K562 (cell line): ENCODE data around the gene CD2. TPM values are rescaled to one million over a fixed set of nuclear protein-coding genes. Genes with fewer than 3 reads are reported as not detected.

Experiments used
- ATAC-seq: fragments of 200-7000 bp; cut with Tn5 transposase; 3 replicates; pipeline ENCODE4 v1.9.1; 2020; ENCODE audit warnings: moderate library complexity
- BruUV-seq: library from RNA; stranded (reverse); fragments of 400-500 nt; replicated peaks from 2 replicates; lab custom pipeline; 2021; lab: Mats Ljungman, UMichigan
- CTCF ChIA-PET: fragments of 300-600 bp; formaldehyde crosslinking; extraction: SDS; loops from one replicate; lab custom pipeline; 2021; ENCODE audit warnings: low intra/inter-chr PET ratio; lab: Yijun Ruan, JAX
- POLR2A ChIA-PET: fragments of 300-600, 350-650 bp; sonication (Branson Sonifier 250); formaldehyde crosslinking; extraction: SDS; loops from one replicate; lab custom pipeline; 2021; ENCODE audit warnings: antibody characterized with exemption, inconsistent platforms; lab: Yijun Ruan, JAX
- DNase-seq, 4 experiments: peaks; one replicate each; pipeline versions ENCODE4 v3.0.0 to v3.0.0-alpha.2; 2011 to 2018; ENCODE audit warnings: low spot score in 3 of 4, mixed read lengths in 3 of 4; ENCODE audit errors: extremely low read depth in 1 of 4
- FAIRE-seq: peaks from 2 replicates; lab custom pipeline; 2011; peaks lifted over from hg19 to GRCh38; lab: Jason Lieb, UNC
- H2AFZ ChIP-seq: 2 replicates; pipeline ENCODE4 v1.6.0; 2011; ENCODE audit warnings: low read depth, low read length, control low read depth, inconsistent platforms
- H3K27ac ChIP-seq: fragments of 200-600 bp; 3 replicates; pipeline ENCODE4 v1.8.0; 2011; ENCODE audit warnings: low read depth, mild to moderate bottlenecking, control low read depth, inconsistent platforms, low read length, moderate library complexity, mixed read lengths; ENCODE audit errors: extremely low read depth
- H3K27me3 ChIP-seq, 2 experiments: fragments of 300-600 bp in 1 of 2; 2 replicates in 1 of 2; 3 replicates in 1 of 2; pipeline versions ENCODE4 v1.6.0 to v1.8.0; 2011; ENCODE audit warnings: inconsistent platforms in 2 of 2, low read length in 2 of 2, mild to moderate bottlenecking in 1 of 2, mixed read lengths in 1 of 2, moderate library complexity in 1 of 2; ENCODE audit not compliant: control insufficient read depth in 2 of 2, insufficient read depth in 2 of 2
- H3K36me3 ChIP-seq: fragments of 300-600 bp; 3 replicates; pipeline ENCODE4 v1.8.0; 2011; ENCODE audit warnings: mild to moderate bottlenecking, low read length, inconsistent platforms; ENCODE audit not compliant: control insufficient read depth, insufficient read depth
- H3K4me1 ChIP-seq, 2 experiments: fragments of 200-600 bp in 1 of 2; replicated peaks in 1 of 2; 2 replicates in 1 of 2; 3 replicates in 1 of 2; pipeline versions ENCODE4 v1.5.1 to v1.8.0; 2011; ENCODE audit warnings: inconsistent platforms in 2 of 2, low read length in 2 of 2, mild to moderate bottlenecking in 1 of 2, mixed read lengths in 1 of 2, moderate library complexity in 1 of 2; ENCODE audit not compliant: control insufficient read depth in 2 of 2, insufficient read depth in 2 of 2
- H3K4me2 ChIP-seq: 2 replicates; pipeline ENCODE4 v1.6.1; 2011; ENCODE audit warnings: low read length, control low read depth, inconsistent platforms, mixed read lengths; ENCODE audit not compliant: insufficient read depth
- H3K4me3 ChIP-seq: fragments of 200-600 bp; sonication (generic), shearing (Covaris generic); 2 replicates; pipeline ENCODE4 v1.5.1; 2016; ENCODE audit warnings: control low read depth, inconsistent platforms
- H3K79me2 ChIP-seq: fragments of 200-600 bp; 3 replicates; pipeline ENCODE4 v1.8.0; 2011; ENCODE audit warnings: low read length, inconsistent platforms; ENCODE audit not compliant: control insufficient read depth, insufficient read depth
- H3K9ac ChIP-seq, 2 experiments: 2 replicates each; pipeline versions ENCODE4 v1.6.0 to v1.6.1; 2011; ENCODE audit warnings: low read depth in 2 of 2, low read length in 2 of 2, control low read depth in 1 of 2, inconsistent platforms in 1 of 2, mild to moderate bottlenecking in 1 of 2, mixed read lengths in 1 of 2; ENCODE audit not compliant: insufficient read depth in 1 of 2
- H3K9me1 ChIP-seq: one replicate; pipeline ENCODE4 v1.6.0; 2011; ENCODE audit warnings: inconsistent platforms, mild to moderate bottlenecking, low read length, moderate library complexity; ENCODE audit not compliant: control insufficient read depth, insufficient read depth
- H3K9me3 ChIP-seq: replicated peaks from 2 replicates; pipeline ENCODE4 v1.5.1; 2011; ENCODE audit warnings: low read depth, low read length, inconsistent platforms; ENCODE audit not compliant: control insufficient read depth, insufficient read depth
- H4K20me1 ChIP-seq: replicated peaks from 2 replicates; pipeline ENCODE4 v1.6.1; 2011; ENCODE audit warnings: low read length, inconsistent platforms, mixed read lengths; ENCODE audit not compliant: control insufficient read depth, insufficient read depth
- CHD4 ChIP-seq: fragments of 200-600 bp; sonication (generic); IDR thresholded peaks from 3 replicates; pipeline ENCODE4 v1.6.1; 2012; ENCODE audit warnings: low read depth, mild to moderate bottlenecking, mixed read lengths, low read length, inconsistent platforms; ENCODE audit not compliant: insufficient read depth, insufficient replicate concordance, poor library complexity, severe bottlenecking
- DPF2 ChIP-seq: fragments of 450-650 bp; IDR thresholded peaks from 2 replicates; pipeline ENCODE4 v1.6.1; 2016
- MAX ChIP-seq: sonication (generic); formaldehyde crosslinking; IDR thresholded peaks from 2 replicates; pipeline ENCODE4 v1.9.0; 2022; ENCODE audit warnings: mild to moderate bottlenecking, missing genetic modification reagents
- MCM2 ChIP-seq: fragments of 450-650 bp; IDR thresholded peaks from 2 replicates; pipeline ENCODE4 v1.6.1; 2017; ENCODE audit warnings: low read depth, mild to moderate bottlenecking
- MYNN ChIP-seq, 2 experiments: sonication (generic); formaldehyde crosslinking in 1 of 2; IDR thresholded peaks; 2 replicates each; pipeline versions ENCODE4 v1.5.0 to v1.6.1; 2016 to 2020; ENCODE audit warnings: antibody characterized with exemption in 1 of 2, missing genetic modification reagents in 1 of 2
- ZBTB40 ChIP-seq, 2 experiments: fragments of 450-650 bp in 1 of 2; sonication (generic) in 1 of 2; formaldehyde crosslinking in 1 of 2; IDR thresholded peaks; 2 replicates each; pipeline versions ENCODE4 v1.7.1 to v1.9.0; 2016 to 2022; ENCODE audit warnings: inconsistent platforms in 1 of 2, mild to moderate bottlenecking in 1 of 2, missing genetic modification reagents in 1 of 2
- ZNF384 ChIP-seq: IDR thresholded peaks from 2 replicates; pipeline ENCODE4 v1.6.1; 2012; ENCODE audit warnings: low read depth, low read length, improper control_type of control experiment
- WGBS: fragments of 100-300 bp; shearing (Covaris generic); methylation state at CpG from one replicate; pipeline ENCODE4 v1.1.6; 2016; ENCODE audit warnings: low coverage, mixed read lengths; ENCODE audit not compliant: insufficient coverage; ENCODE audit errors: missing lambda C conversion rate; 5-methylcytosine and 5-hydroxymethylcytosine counted together
- in situ Hi-C: fragments of 300-500 bp; cut with MboI; formaldehyde crosslinking; loops from 4 replicates; pipeline ENCODE4 v1.15.0; 2018; ENCODE audit warnings: inconsistent platforms, mixed read lengths
- intact Hi-C: fragments of 100-400 bp; cut with micrococcal nuclease; formaldehyde crosslinking; loops from 2 replicates; pipeline ENCODE4 v1.14.2; 2022
- polyA plus RNA-seq, 8 experiments: library from polyadenylated mRNA; depleted of rRNA in 4 of 8; stranded (reverse) in 5 of 8; unstranded in 3 of 8; fragments of >200 nt; fragmentation: Nextera tagmentation in 2 of 8; fragmentation: Illumina TruSeq in 1 of 8; extraction: Ambion mirVana in 2 of 8; extraction: Trizol in 1 of 8; gene quantifications; 2 replicates each; pipeline versions ENCODE4 v1.2.1 to v1.2.3, GENCODE V29; 2011 to 2014; ENCODE audit warnings: inconsistent platforms in 1 of 8, missing spikeins in 1 of 8
- total RNA-seq, 7 experiments: library from RNA; depleted of rRNA in 6 of 7; stranded (reverse); fragments of >200 nt in 6 of 7; fragmentation: Illumina TruSeq in 2 of 7; extraction: Trizol in 2 of 7; gene quantifications; 2 replicates each; pipeline versions ENCODE4 v1.2.1 to v1.2.3, GENCODE V29; 2011 to 2021; ENCODE audit warnings: low replicate concordance in 1 of 7

CD2 gene
- total and polyA plus RNA-seq, 9 of the 15 experiments (the other 6 are each of a cell fraction or from before 2014, with no cell fraction given) = 0.07 to 0.16 TPM; not detected in 7

DNA sequence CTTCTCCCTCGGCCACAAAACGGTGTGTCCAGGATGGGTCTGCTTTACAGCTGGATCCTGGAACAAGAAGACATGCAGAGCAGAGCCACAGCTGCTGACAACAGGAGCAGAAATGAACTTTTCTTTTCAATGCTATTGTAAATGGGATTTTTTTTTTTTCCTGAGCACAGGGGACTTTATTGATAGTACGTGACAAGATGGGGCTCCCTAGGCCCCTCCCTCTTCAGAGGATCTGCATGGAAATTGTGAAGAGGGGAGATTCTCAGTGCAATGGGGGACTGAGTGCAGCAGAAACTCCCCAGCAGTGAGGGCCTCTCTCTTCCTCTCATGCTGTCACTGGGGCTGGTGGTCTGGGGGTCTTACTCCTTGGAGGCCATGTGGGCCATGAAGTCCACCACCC, 40.8 kb upstream of the CD2 start:
- Histone ChIP-seq H3K9me3 (no peaks in the 10 kb centered on the region), H3K4me1 (no peaks in the 10 kb centered on the region; a peak in 1 of 5 replicates), H3K27ac (no peak overlapping the region), H3K27me3 (no peaks in the 10 kb centered on the region), H2AFZ (peak overlapping the region; percentile 67), H3K9ac (peak overlapping the region in 1 of 2 experiments; percentile 18; a peak in 1 of 4 replicates), H3K9me1 (no peaks in the 10 kb centered on the region), H3K4me3 (no peak overlapping the region), H3K79me2 (no peaks in the 10 kb centered on the region), H3K36me3 (no peaks in the 10 kb centered on the region), H4K20me1 (no peaks in the 10 kb centered on the region), H3K4me2 (no peak overlapping the region)
- POLR2A ChIA-PET = interaction anchor here (0.6 kb wide), 2 partner anchors 10 to 16 kb away, joined by 3 to 4 read pairs; no protein-coding TSS in a partner anchor
- DNase-seq (no peak), FAIRE-seq (no peak), ATAC-seq (no peak)
- TF ChIP-seq MAX (CRISPR knock-in tag) = no peak
- TF ChIP-seq MYNN (IDR thresholded peaks at IDR 0.05) = no peak
- TF ChIP-seq MYNN (CRISPR knock-in tag; IDR thresholded peaks at IDR 0.05) = no peak
- peak; percentile 77 for TF ChIP-seq ZBTB40 (IDR thresholded peaks at IDR 0.05)
- TF ChIP-seq ZBTB40 (CRISPR knock-in tag; IDR thresholded peaks at IDR 0.05) = no peak
- TF ChIP-seq ZNF384 = peak; percentile 56; the same call in 1 of the 2 replicates
- TF ChIP-seq MCM2 = no peak
- TF ChIP-seq DPF2 = no peak
- no peak for TF ChIP-seq CHD4
- CTCF ChIA-PET = no interaction called here
- in situ Hi-C loops = no loop called here
- BruUV-seq = no TSS peak
- WGBS = 70% methylated on average over 3 of the region's 3 CpGs
- intact Hi-C loops = no loop called here
